Amygdala (tissue), 56 donors: ENCODE results near the gene SLC41A3.

ENCODE experiments used
- DNase-seq, 56 donors: peaks; one replicate each; lab custom pipeline; 2025; lab: John Stamatoyannopoulos, UW

The SLC41A3 gene

GRCh38 chr3:126033051-126033745, 50.7 kb downstream of the SLC41A3 start:
- no peak for DNase-seq

GRCh38 chr3:126031981-126032471, 51.9 kb downstream of the SLC41A3 start:
- no peak for DNase-seq

- DNase-seq, result no peak
Observed at GRCh38 chr3:126030455-126030854, 53.5 kb downstream of the SLC41A3 start.

DNA sequence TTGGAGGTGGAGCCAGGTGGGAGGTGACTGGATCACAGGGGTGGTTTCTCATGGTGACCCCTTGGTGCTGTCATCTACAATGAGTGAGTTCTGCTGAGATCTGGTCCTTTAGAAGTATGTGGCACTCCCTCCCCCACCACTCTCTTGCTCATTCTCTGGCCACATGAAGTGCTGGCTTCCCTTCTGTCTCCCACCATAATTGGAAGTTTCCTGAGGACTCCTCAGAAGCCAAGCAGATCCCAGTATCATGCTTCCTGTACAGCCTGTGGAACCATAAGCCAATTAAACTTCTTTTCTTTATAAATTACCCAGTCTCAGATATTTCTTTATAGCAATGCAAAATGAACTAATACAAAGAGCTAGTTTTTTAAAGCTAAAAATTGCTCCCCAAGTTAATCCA, 54.7 kb downstream of the SLC41A3 start:
- DNase-seq, result no peak

DNA sequence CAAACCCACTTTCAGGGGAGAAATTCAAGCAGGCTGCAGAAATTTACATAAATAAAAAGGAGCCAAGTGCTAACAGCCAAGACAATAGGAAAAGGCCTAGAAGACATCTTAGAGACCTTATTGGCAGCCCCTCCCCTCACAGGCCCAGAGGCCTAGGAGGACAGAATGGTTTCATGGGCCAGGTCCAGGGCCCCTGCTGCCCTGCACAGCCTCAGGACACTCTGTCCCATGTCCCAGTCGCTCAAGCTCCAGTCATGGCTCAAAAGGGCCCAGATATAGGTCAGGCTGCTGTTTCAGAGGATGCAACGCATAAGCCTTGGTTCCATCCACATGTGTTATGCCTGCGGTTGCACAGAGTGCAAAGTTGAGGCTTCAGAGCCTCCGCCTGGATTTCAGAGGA, 55.8 kb downstream of the SLC41A3 start:
- DNase-seq, result no peak

GRCh38 chr3:126026761-126027160, 57.2 kb downstream of the SLC41A3 start:
- no peak for DNase-seq

- no peak for DNase-seq
Observed at GRCh38 chr3:126026277-126026751, 57.6 kb downstream of the SLC41A3 start.

- DNase-seq, result no peak
Observed at GRCh38 chr3:126025862-126026261, 58.1 kb downstream of the SLC41A3 start.

- no peak for DNase-seq
Observed at GRCh38 chr3:126025116-126025729, 58.7 kb downstream of the SLC41A3 start.

- DNase-seq, result no peak
Observed at GRCh38 chr3:126024049-126024854, 59.7 kb downstream of the SLC41A3 start.

- DNase-seq, result no peak
Observed at GRCh38 chr3:126023390-126023789, 60.5 kb downstream of the SLC41A3 start.

DNA sequence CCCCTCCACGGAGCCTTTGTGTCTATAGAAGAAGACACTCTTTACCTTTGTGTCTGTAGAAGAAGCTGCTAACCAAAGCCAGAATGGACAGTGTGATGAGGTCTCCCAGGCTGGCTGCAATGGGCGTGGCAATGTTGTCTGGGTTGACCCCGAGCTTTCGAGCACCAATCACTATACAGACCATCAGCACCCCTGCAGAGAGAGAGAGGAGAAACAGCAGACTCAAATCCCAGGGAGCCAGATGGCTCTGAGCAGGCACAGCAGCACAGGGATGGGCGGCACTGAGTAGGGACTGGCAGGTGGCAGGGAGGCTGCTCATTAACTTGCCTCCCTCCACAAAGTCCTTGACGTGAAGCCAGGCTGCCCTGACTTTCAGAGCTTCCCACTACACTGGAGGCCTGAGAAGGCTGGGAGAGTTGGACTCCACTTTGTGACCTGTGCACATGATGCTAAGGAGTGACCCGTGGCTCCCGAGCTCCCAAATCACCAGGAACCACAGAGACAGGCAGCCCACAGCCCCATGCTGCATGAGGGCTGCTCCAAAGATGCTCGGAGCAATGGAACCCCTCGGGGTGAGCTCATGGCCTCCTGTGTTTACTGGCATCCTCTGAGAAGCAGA, 61.1 kb downstream of the SLC41A3 start:
- no peak for DNase-seq

GRCh38 chr3:126021702-126022101, 62.2 kb downstream of the SLC41A3 start:
- DNase-seq, result no peak

DNA sequence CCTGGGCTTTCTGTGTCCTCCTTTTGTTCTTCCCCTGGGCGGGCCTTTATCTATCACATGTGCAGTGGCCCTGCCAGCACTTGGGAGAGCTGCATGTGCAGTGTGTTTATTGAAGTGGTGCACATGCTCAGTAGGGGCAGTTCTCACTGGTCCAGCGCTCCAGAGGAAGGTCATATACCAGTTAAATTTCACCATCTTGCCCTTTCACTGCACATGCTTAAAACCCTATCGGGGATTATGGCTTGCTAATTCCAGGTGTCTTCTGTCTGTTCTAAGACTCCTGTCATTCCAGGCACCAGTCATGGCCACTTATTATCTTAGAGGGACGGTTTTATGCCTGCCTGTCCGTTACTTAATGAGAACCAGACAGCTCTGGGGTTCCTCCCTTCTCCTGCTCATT, 62.7 kb downstream of the SLC41A3 start:
- no peak for DNase-seq

DNA sequence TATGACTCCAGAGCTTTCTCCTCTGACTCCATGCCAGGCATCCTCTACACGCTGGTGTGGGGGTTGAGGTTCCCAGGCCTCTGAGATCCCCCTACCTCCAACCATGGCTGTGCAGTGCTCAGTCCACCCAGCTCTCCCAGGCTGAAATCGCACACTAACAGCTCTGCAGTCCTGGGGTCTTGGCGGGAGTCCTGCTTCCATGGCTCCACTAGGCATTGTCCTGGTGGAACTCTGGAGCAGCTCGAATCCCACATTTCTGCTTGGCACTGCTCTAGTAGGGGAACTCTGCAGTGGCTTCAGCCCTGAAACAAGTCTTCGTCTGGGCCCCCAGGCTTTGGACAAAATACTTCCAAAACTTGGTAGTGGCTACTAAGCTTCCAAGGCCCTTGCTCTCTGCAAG, 64.2 kb downstream of the SLC41A3 start:
- DNase-seq, result no peak

DNA sequence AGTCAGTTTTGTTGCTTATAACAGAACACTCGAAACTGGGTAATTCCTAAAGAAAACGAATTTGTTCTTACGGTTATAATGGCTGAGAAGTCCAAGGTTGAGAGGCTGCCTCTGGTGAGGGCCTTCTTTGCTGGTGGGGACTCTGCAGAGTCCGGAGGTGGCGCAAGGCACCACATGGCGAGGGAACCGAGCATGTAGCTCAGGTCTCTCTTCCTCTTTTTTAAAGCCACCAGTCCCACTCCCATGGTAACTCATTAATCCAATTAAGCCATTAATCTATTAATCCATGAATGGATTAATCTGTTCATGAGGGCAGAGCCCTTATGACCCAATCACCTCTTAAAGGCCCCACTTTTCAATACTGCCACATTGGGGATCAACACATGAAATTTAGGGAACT, 64.9 kb downstream of the SLC41A3 start:
- no peak for DNase-seq

DNA sequence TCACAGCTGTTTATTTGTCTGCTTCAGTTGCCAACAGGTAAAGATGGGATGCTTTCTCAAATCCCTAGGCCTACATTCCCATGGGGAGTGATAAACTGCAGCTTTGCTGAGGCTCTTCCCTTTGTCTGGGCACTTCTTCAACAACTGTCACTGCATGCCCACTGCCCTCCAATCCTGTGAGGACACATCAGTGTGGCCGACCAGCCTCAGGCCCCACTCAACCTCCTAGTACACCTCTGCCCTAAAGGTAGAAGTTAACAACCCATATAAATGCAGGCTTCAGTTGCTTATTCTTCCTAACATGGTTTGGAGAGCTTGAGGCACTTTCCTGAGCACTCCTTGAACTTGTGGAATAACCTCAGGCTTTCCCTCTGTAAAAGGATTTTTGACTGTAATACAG, 65.4 kb downstream of the SLC41A3 start:
- no peak for DNase-seq

- DNase-seq, result no peak
Observed at GRCh38 chr3:126017362-126017761, 66.6 kb downstream of the SLC41A3 start.

- no peak for DNase-seq
Observed at GRCh38 chr3:126016616-126017015, 67.3 kb downstream of the SLC41A3 start.

- no peak for DNase-seq
Observed at GRCh38 chr3:126015075-126015474, 68.8 kb downstream of the SLC41A3 start.

- DNase-seq, result no peak
Observed at GRCh38 chr3:126014252-126014651, 69.7 kb downstream of the SLC41A3 start.
